T-helper 2 cell treated with Interferon-gamma antibody and Interleukin-4, amounts not matched to agents 5 μg/mL and 100 μg/mL, for 36 hours (primary cell): ENCODE results near the gene RAD54L2.
"Not testable (repeated sequence)": the region's sequence is repeated elsewhere in the genome, so short reads cannot be mapped to it uniquely, and the experiment has no call there.

Source experiments
- DNase-seq: peaks from one replicate; pipeline ENCODE4 v3.0.0; 2021; ENCODE audit warnings: low spot score
- H3K27ac Mint-ChIP-seq: one replicate; pipeline ENCODE4 v1.8.0; 2021; ENCODE audit warnings: mild to moderate bottlenecking, mixed read lengths
- H3K27me3 Mint-ChIP-seq: one replicate; pipeline ENCODE4 v1.8.0; 2021; ENCODE audit warnings: low read depth, mixed read lengths
- H3K36me3 Mint-ChIP-seq: one replicate; pipeline ENCODE4 v1.8.0; 2021; ENCODE audit warnings: low read depth, mixed read lengths
- H3K4me1 Mint-ChIP-seq: one replicate; pipeline ENCODE4 v1.8.0; 2021; ENCODE audit warnings: low read depth, mixed read lengths
- H3K4me3 Mint-ChIP-seq: one replicate; pipeline ENCODE4 v1.8.0; 2022; ENCODE audit warnings: mild to moderate bottlenecking, moderate library complexity, mixed read lengths
- H3K9me3 Mint-ChIP-seq: one replicate; pipeline ENCODE4 v1.8.0; 2021; ENCODE audit warnings: mixed read lengths

Gene RAD54L2

GRCh38 chr3:51538459-51539290 is at the start of gene RAD54L2:
TSS of gene RAD54L2 (plus strand) at chr3:51538719. CDS start at chr3:51590421, 51,702 bp downstream.
- H3K27ac Mint-ChIP-seq = peak within 1 kb of the TSS; percentile 88
- peak; percentile 82 for DNase-seq
- H3K4me3 Mint-ChIP-seq = peak within 1 kb of the TSS; percentile 97
- peaks cover 22% of the 10 kb centered on the region for H3K4me1 Mint-ChIP-seq
- no peaks in the 10 kb centered on the region for H3K27me3 Mint-ChIP-seq
- no peaks in the 10 kb centered on the region for H3K9me3 Mint-ChIP-seq
- peaks cover 5% of the 10 kb centered on the region for H3K36me3 Mint-ChIP-seq

GRCh38 chr3:51498876-51499738 is 39.4 kb upstream of the RAD54L2 start:
- Mint-ChIP-seq H3K27me3 (no peaks in the 10 kb centered on the region), H3K4me1 (peaks cover 19% of the 10 kb centered on the region), H3K4me3 (peak overlapping the region; percentile 98), H3K36me3 (peaks cover 5% of the 10 kb centered on the region), H3K27ac (peak overlapping the region; percentile 97), H3K9me3 (no peaks in the 10 kb centered on the region)
- DNase-seq = peak; percentile 89

GRCh38 chr3:51500632-51501131 is 37.8 kb upstream of the RAD54L2 start:
- H3K4me1 Mint-ChIP-seq = peaks cover 19% of the 10 kb centered on the region

GRCh38 chr3:51501833-51502561 is 36.5 kb upstream of the RAD54L2 start:
- no peaks in the 10 kb centered on the region for H3K27me3 Mint-ChIP-seq
- H3K27ac Mint-ChIP-seq = peak overlapping the region; percentile 97

More at GRCh38 chr3:51500632-51501131, 37.8 kb upstream of the RAD54L2 start:
- H3K9me3 Mint-ChIP-seq = no peaks in the 10 kb centered on the region
- peaks cover 2% of the 10 kb centered on the region for H3K36me3 Mint-ChIP-seq
- H3K27me3 Mint-ChIP-seq = no peaks in the 10 kb centered on the region
- no peak for DNase-seq
- H3K4me3 Mint-ChIP-seq = peak overlapping the region; percentile 98
- H3K27ac Mint-ChIP-seq = peak overlapping the region; percentile 97

GRCh38 chr3:51502562-51502910 is 36.0 kb upstream of the RAD54L2 start:
- Mint-ChIP-seq H3K27ac (no peak overlapping the region), H3K4me1 (peaks cover 19% of the 10 kb centered on the region), H3K27me3 (no peaks in the 10 kb centered on the region), H3K36me3 (no peaks in the 10 kb centered on the region), H3K9me3 (no peaks in the 10 kb centered on the region), H3K4me3 (no peak overlapping the region)
- no peak for DNase-seq

More at GRCh38 chr3:51501833-51502561, 36.5 kb upstream of the RAD54L2 start:
- peak; percentile 70 for DNase-seq
- Mint-ChIP-seq H3K9me3 (no peaks in the 10 kb centered on the region), H3K4me3 (no peak overlapping the region), H3K4me1 (peaks cover 19% of the 10 kb centered on the region), H3K36me3 (no peaks in the 10 kb centered on the region)

- Mint-ChIP-seq H3K27ac (no peak overlapping the region), H3K27me3 (no peaks in the 10 kb centered on the region), H3K4me3 (no peak overlapping the region), H3K9me3 (no peaks in the 10 kb centered on the region), H3K4me1 (peaks cover 19% of the 10 kb centered on the region), H3K36me3 (no peaks in the 10 kb centered on the region)
- DNase-seq = no peak
Observed at GRCh38 chr3:51503007-51503406, 35.5 kb upstream of the RAD54L2 start.

GRCh38 chr3:51508255-51508654 is 30.3 kb upstream of the RAD54L2 start:
- DNase-seq = no peak
- H3K27ac Mint-ChIP-seq = no peak overlapping the region
- H3K9me3 Mint-ChIP-seq = no peaks in the 10 kb centered on the region
- H3K4me1 Mint-ChIP-seq = peaks cover 6% of the 10 kb centered on the region
- no peaks in the 10 kb centered on the region for H3K27me3 Mint-ChIP-seq
- H3K36me3 Mint-ChIP-seq = no peaks in the 10 kb centered on the region
- H3K4me3 Mint-ChIP-seq = no peak overlapping the region

GRCh38 chr3:51510996-51511395 is 27.5 kb upstream of the RAD54L2 start:
- no peak for DNase-seq
- Mint-ChIP-seq H3K9me3 (no peaks in the 10 kb centered on the region), H3K36me3 (no peaks in the 10 kb centered on the region), H3K4me1 (peaks cover 8% of the 10 kb centered on the region), H3K27me3 (no peaks in the 10 kb centered on the region), H3K27ac (no peak overlapping the region), H3K4me3 (no peak overlapping the region)

- no peak overlapping the region for H3K4me3 Mint-ChIP-seq
- H3K27me3 Mint-ChIP-seq = no peaks in the 10 kb centered on the region
- no peak overlapping the region for H3K27ac Mint-ChIP-seq
- no peaks in the 10 kb centered on the region for H3K36me3 Mint-ChIP-seq
- peaks cover 8% of the 10 kb centered on the region for H3K4me1 Mint-ChIP-seq
- H3K9me3 Mint-ChIP-seq = no peaks in the 10 kb centered on the region
- no peak for DNase-seq
Observed at GRCh38 chr3:51514210-51514609, 24.3 kb upstream of the RAD54L2 start.

- H3K36me3 Mint-ChIP-seq = no peaks in the 10 kb centered on the region
- no peak overlapping the region for H3K27ac Mint-ChIP-seq
- H3K4me3 Mint-ChIP-seq = no peak overlapping the region
- no peaks in the 10 kb centered on the region for H3K9me3 Mint-ChIP-seq
- H3K27me3 Mint-ChIP-seq = peaks cover 7% of the 10 kb centered on the region
- peaks cover 3% of the 10 kb centered on the region for H3K4me1 Mint-ChIP-seq
- DNase-seq = no peak
Observed at GRCh38 chr3:51519848-51520247, 18.7 kb upstream of the RAD54L2 start.

GRCh38 chr3:51520906-51521730 is 17.4 kb upstream of the RAD54L2 start:
- not testable (repeated sequence) for H3K27ac Mint-ChIP-seq, H3K9me3 Mint-ChIP-seq, H3K4me1 Mint-ChIP-seq, H3K4me3 Mint-ChIP-seq, DNase-seq, H3K36me3 Mint-ChIP-seq
- H3K27me3 Mint-ChIP-seq = peaks cover 10% of the 10 kb centered on the region

GRCh38 chr3:51522273-51522962 is 16.1 kb upstream of the RAD54L2 start:
- Mint-ChIP-seq H3K9me3 (no peaks in the 10 kb centered on the region), H3K4me3 (no peak overlapping the region), H3K36me3 (no peaks in the 10 kb centered on the region), H3K27ac (no peak overlapping the region), H3K27me3 (peaks cover 16% of the 10 kb centered on the region), H3K4me1 (peaks cover 3% of the 10 kb centered on the region)
- no peak for DNase-seq
